HepG2 (cell line): ENCODE measurements around the gene SDK2. TPM values are rescaled to one million over a fixed set of nuclear protein-coding genes. Genes with fewer than 3 reads are reported as not detected.

Experiments used
- CTCF ChIP-seq: sonication (generic); formaldehyde crosslinking; IDR thresholded peaks from 2 replicates; pipeline ENCODE4 v1.5.0; 2020; ENCODE audit warnings: mild to moderate bottlenecking, missing genetic modification reagents, moderate library complexity
- EP300 ChIP-seq, 3 experiments: sonication (generic) in 1 of 3; formaldehyde crosslinking in 1 of 3; IDR thresholded peaks; 2 replicates each; pipeline versions ENCODE4 v1.5.1 to v1.6.1; 2011 to 2020; ENCODE audit warnings: low read depth in 2 of 3, low read length in 2 of 3, borderline replicate concordance in 1 of 3, improper control_type of control experiment in 1 of 3, mild to moderate bottlenecking in 1 of 3, missing genetic modification reagents in 1 of 3, moderate library complexity in 1 of 3
- HBP1 ChIP-seq: IDR thresholded peaks from 2 replicates; pipeline ENCODE4 v1.6.1; 2016; ENCODE audit warnings: low read depth, control low read depth
- MAFK ChIP-seq, 2 experiments: IDR thresholded peaks in 1 of 2; conservative IDR thresholded peaks in 1 of 2; 2 replicates each; pipeline ENCODE4 v1.6.1; 2011; ENCODE audit warnings: improper control_type of control experiment in 2 of 2, low read length in 2 of 2
- REPIN1 ChIP-seq: sonication (generic); formaldehyde crosslinking; IDR thresholded peaks from 2 replicates; pipeline ENCODE4 v1.8.0; 2022; ENCODE audit warnings: missing genetic modification reagents, low read depth, mild to moderate bottlenecking, borderline replicate concordance
- RERE ChIP-seq: IDR thresholded peaks from 2 replicates; pipeline ENCODE4 v1.6.1; 2016; ENCODE audit warnings: low read depth, missing genetic modification reagents, missing compliant biosample characterization
- SOX13 ChIP-seq, 3 experiments: fragments of 450-650 bp in 1 of 3; sonication (generic) in 1 of 3; formaldehyde crosslinking in 1 of 3; IDR thresholded peaks in 2 of 3; conservative IDR thresholded peaks in 1 of 3; 2 replicates each; pipeline versions ENCODE4 v1.5.0 to v1.6.1; 2016 to 2020; ENCODE audit warnings: antibody characterized with exemption in 1 of 3, mild to moderate bottlenecking in 1 of 3, missing compliant biosample characterization in 1 of 3, missing genetic modification reagents in 1 of 3, moderate library complexity in 1 of 3
- SRSF9 ChIP-seq: fragments of 200-400 bp; formaldehyde crosslinking; IDR thresholded peaks from 2 replicates; pipeline ENCODE4 v1.6.1; 2018; ENCODE audit warnings: borderline replicate concordance, mild to moderate bottlenecking, low read depth, low read length; ENCODE audit not compliant: insufficient read depth, poor library complexity, severe bottlenecking
- TBX3 ChIP-seq: fragments of 450-650 bp; IDR thresholded peaks from 2 replicates; pipeline ENCODE4 v1.6.1; 2017; ENCODE audit warnings: antibody characterized with exemption, mild to moderate bottlenecking, inconsistent platforms, borderline replicate concordance
- ZC3H4 ChIP-seq: sonication (generic); formaldehyde crosslinking; IDR thresholded peaks from 2 replicates; pipeline ENCODE4 v1.4.0; 2020; ENCODE audit warnings: missing genetic modification reagents, borderline replicate concordance
- ZNF275 ChIP-seq: sonication (generic); formaldehyde crosslinking; IDR thresholded peaks from 2 replicates; pipeline ENCODE4 v1.8.0; 2022; ENCODE audit warnings: missing genetic modification reagents, mild to moderate bottlenecking, inconsistent platforms, borderline replicate concordance
- ZNF619 ChIP-seq: sonication (generic); formaldehyde crosslinking; IDR thresholded peaks from 2 replicates; pipeline ENCODE4 v1.4.0; 2020; ENCODE audit warnings: mild to moderate bottlenecking, missing genetic modification reagents
- ZNF709 ChIP-seq: sonication (generic); formaldehyde crosslinking; IDR thresholded peaks from 2 replicates; pipeline ENCODE4 v1.5.0; 2020; ENCODE audit warnings: mild to moderate bottlenecking, missing genetic modification reagents
- ZNF772 ChIP-seq: sonication (generic); formaldehyde crosslinking; IDR thresholded peaks from 2 replicates; pipeline ENCODE4 v1.5.0; 2020; ENCODE audit warnings: mild to moderate bottlenecking, missing genetic modification reagents
- ZSCAN31 ChIP-seq: sonication (generic); formaldehyde crosslinking; IDR thresholded peaks from 2 replicates; pipeline ENCODE4 v1.5.0; 2020; ENCODE audit warnings: low read depth, mild to moderate bottlenecking, missing genetic modification reagents
- polyA plus RNA-seq, 8 experiments: library from polyadenylated mRNA; depleted of rRNA in 3 of 8; stranded (reverse) in 7 of 8; unstranded in 1 of 8; fragments of >200 nt; fragmentation: Illumina TruSeq in 4 of 8; extraction: Trizol in 4 of 8; gene quantifications; 2 replicates each; pipeline versions ENCODE4 v1.2.1 to v1.2.3, GENCODE V29; 2011 to 2016; ENCODE audit warnings: low read depth in 4 of 8, missing spikeins in 1 of 8, mixed read lengths in 1 of 8; ENCODE audit not compliant: insufficient read depth in 1 of 8
- total RNA-seq, 5 experiments: library from RNA; depleted of rRNA; stranded (reverse); fragments of >200 nt; fragmentation: Illumina TruSeq; extraction: Trizol; gene quantifications; 2 replicates each; pipeline ENCODE4 v1.2.3, GENCODE V29; 2016; ENCODE audit warnings: low read depth in 1 of 5

The SDK2 gene
- total and polyA plus RNA-seq, 2 of the 13 experiments (the other 11 are each of a cell fraction or from before 2014, with no cell fraction given): not detected

- TF ChIP-seq SRSF9 (no peak), ZNF275 (CRISPR knock-in tag) (peak; percentile 73; the same call in 1 of the 2 replicates), ZSCAN31 (CRISPR knock-in tag) (peak; percentile 39; the same call in 1 of the 2 replicates), MAFK (conservative IDR thresholded peaks at IDR 0.05 in 1 of 2, IDR thresholded peaks at IDR 0.05 in 1 of 2; ENCODE audit: low read length in 2 of 2) (no peak), RERE (CRISPR knock-in tag) (0 out of 2 replicates have a peak, but pooled peaks have one; percentile 34), REPIN1 (peak; percentile 61; the same call in 1 of the 2 replicates), ZC3H4 (no peak), TBX3 (peak; percentile 74; the same call in 1 of the 2 replicates), HBP1 (CRISPR knock-in tag) (peak; percentile 85), EP300 (IDR thresholded peaks at IDR 0.05; ENCODE audit: low read depth in 2 of 2, low read length in 2 of 2) (peak; percentile 32 to 64; a peak in 3 of 4 replicates), EP300 (CRISPR knock-in tag; IDR thresholded peaks at IDR 0.05; ENCODE audit: borderline replicate concordance) (peak; percentile 73; the same call in 1 of the 2 replicates), ZNF772 (CRISPR knock-in tag) (peak; percentile 16), CTCF (CRISPR knock-in tag) (peak; percentile 19; the same call in 1 of the 2 replicates), ZNF619 (peak; percentile 68; the same call in 1 of the 2 replicates), SOX13 (IDR thresholded peaks at IDR 0.05) (peak; percentile 54; the same call in 1 of the 2 replicates), SOX13 (CRISPR knock-in tag; conservative IDR thresholded peaks at IDR 0.05 in 1 of 2, IDR thresholded peaks at IDR 0.05 in 1 of 2) (peak in 1 of 2 experiments; percentile 75; a peak in 2 of 4 replicates), ZNF709 (CRISPR knock-in tag) (0 out of 2 replicates have a peak, but pooled peaks have one; percentile 12)
Observed at GRCh38 chr17:73308017-73308823, 336.0 kb downstream of the SDK2 start (continued).
